PC-3 (cell line): ENCODE measurements around the gene GPR119.

Source experiments
- EZH2 ChIP-seq: fragments of 300-600 bp; sonication (generic); IDR thresholded peaks from one replicate; pipeline ENCODE4 v1.6.1; 2017; ENCODE audit warnings: antibody characterized with exemption, mild to moderate bottlenecking, low read length; ENCODE audit not compliant: unreplicated experiment
- EZH2phosphoT487 ChIP-seq: fragments of 300-600 bp; sonication (generic); IDR thresholded peaks from 2 replicates; pipeline ENCODE4 v1.6.1; 2018; ENCODE audit warnings: mild to moderate bottlenecking, antibody characterized with exemption, low read length, borderline replicate concordance

GRCh38 chrX:130386408-130386808 is 934 bp upstream of the GPR119 start:
- TF ChIP-seq EZH2phosphoT487 (no peak), EZH2 (no peak)
